GM12875 (cell line): ENCODE data around the gene GIMAP6.
"Not testable (repeated sequence)": the region's sequence is repeated elsewhere in the genome, so short reads cannot be mapped to it uniquely, and the experiment has no call there.

Experiments
- H3K4me3 ChIP-seq: one replicate; pipeline ENCODE4 v1.5.1; 2011; ENCODE audit warnings: low read depth, low read length, control low read depth
- TF ChIP-seq, protein P1 (sequence below): IDR thresholded peaks from 2 replicates; pipeline ENCODE4 v1.5.1; 2011; ENCODE audit warnings: low read depth, mild to moderate bottlenecking, control low read depth, inconsistent platforms, low read length, moderate library complexity, borderline replicate concordance; ENCODE audit not compliant: insufficient read depth

Gene GIMAP6

DNA sequence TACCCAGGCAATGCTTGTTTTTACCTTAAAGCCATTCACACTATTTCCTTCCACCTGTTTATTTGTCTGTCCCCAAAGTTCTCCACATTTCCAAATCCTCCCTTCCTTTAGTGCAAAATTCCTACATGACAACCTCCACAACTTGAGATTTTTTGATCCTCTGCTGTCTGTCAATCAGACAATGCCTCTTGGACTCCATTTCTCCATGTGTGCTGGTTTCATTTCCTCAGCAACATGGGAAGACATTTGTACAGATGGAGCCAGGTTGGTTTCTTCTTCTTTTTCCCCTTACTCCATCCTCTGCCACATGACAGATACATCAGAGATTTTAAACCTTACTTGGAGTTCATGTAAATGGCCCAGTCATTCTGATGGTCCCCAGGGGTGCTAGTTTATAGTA, 34.2 kb upstream of the GIMAP6 start:
- H3K4me3 ChIP-seq: no peak overlapping the region
- TF ChIP-seq, protein P1, sequence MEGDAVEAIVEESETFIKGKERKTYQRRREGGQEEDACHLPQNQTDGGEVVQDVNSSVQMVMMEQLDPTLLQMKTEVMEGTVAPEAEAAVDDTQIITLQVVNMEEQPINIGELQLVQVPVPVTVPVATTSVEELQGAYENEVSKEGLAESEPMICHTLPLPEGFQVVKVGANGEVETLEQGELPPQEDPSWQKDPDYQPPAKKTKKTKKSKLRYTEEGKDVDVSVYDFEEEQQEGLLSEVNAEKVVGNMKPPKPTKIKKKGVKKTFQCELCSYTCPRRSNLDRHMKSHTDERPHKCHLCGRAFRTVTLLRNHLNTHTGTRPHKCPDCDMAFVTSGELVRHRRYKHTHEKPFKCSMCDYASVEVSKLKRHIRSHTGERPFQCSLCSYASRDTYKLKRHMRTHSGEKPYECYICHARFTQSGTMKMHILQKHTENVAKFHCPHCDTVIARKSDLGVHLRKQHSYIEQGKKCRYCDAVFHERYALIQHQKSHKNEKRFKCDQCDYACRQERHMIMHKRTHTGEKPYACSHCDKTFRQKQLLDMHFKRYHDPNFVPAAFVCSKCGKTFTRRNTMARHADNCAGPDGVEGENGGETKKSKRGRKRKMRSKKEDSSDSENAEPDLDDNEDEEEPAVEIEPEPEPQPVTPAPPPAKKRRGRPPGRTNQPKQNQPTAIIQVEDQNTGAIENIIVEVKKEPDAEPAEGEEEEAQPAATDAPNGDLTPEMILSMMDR: no peak

DNA sequence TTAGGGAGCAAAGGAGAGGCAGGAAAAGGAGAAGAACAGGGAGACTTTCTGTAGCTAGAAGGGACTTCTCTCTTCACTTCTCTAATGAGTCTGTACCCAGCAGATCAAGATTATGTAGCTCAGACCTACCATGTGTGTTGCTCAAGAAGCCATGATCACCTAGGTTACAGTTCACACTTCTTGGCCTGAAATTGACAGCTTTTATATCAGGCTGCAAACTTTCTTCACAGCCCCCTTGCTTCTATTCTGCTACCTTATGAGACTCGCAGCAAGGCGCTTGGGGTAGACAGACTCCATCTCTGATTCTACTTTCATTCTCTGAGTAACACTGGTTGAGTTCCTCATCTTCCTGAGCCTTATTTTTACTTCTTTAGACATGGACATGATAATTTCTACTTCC, 33.7 kb upstream of the GIMAP6 start:
- no peak overlapping the region for H3K4me3 ChIP-seq
- TF ChIP-seq, protein P1: no peak

- no peak overlapping the region for H3K4me3 ChIP-seq
- TF ChIP-seq, protein P1: no peak
Observed at GRCh38 chr7:150665089-150665748, 33.0 kb upstream of the GIMAP6 start.

- H3K4me3 ChIP-seq: no peak overlapping the region
Observed at GRCh38 chr7:150663802-150664494, 31.8 kb upstream of the GIMAP6 start.

GRCh38 chr7:150662821-150663220, 30.6 kb upstream of the GIMAP6 start:
- not testable (repeated sequence) for H3K4me3 ChIP-seq

More at GRCh38 chr7:150663802-150664494, 31.8 kb upstream of the GIMAP6 start:
- TF ChIP-seq, protein P1: no peak

- H3K4me3 ChIP-seq: no peak overlapping the region
- TF ChIP-seq, protein P1: no peak
Observed at GRCh38 chr7:150660939-150661613, 28.9 kb upstream of the GIMAP6 start.

GRCh38 chr7:150657526-150657925, 25.3 kb upstream of the GIMAP6 start:
- no peak overlapping the region for H3K4me3 ChIP-seq
- TF ChIP-seq, protein P1: no peak
